ENCODE measurements around the gene CD177. TPM values are rescaled to one million over a fixed set of nuclear protein-coding genes. Genes with fewer than 3 reads are reported as not detected.
"Not testable (repeated sequence)": the region's sequence is repeated elsewhere in the genome, so short reads cannot be mapped to it uniquely, and the experiment has no call there.

The CD177 gene
- total and polyA plus RNA-seq, 2 donors = 0.80 to 0.99 TPM

DNA sequence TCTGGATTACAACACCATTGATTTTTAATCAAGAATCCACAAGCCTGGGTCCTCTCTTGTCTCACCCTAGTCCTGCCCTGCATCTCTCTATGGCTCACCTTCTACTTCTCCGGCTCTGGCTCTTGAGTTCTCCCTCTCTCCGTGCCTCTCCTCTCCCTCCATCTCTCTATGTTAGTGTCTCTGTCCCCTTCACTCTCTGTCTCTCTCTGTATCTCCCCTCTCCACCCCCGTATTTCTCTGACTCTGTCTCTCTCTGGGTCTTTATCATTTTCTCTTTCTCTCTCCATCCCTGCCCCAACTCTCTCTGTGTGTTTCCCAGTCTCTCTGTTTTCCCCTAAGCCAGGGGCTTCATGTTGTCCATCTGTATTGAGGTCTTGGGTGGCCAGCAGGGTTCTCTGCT lies 12.4 kb upstream of the CD177 start:
- not testable (repeated sequence) for H3K4me3 ChIP-seq (ENCODE audit: low read length in 2 of 2); H3K36me3 ChIP-seq (ENCODE audit: control insufficient read depth in 2 of 2, insufficient read depth in 2 of 2, low read length in 1 of 2); H3K9me3 ChIP-seq (ENCODE audit: control insufficient read depth in 2 of 2, insufficient read depth in 1 of 2, low read length in 1 of 2); H3K27ac ChIP-seq (ENCODE audit: low read depth in 1 of 2, low read length in 1 of 2); DNase-seq (ENCODE audit: low read depth in 6 of 9, low spot score in 9 of 9); H3K4me1 ChIP-seq (ENCODE audit: control insufficient read depth in 2 of 2, insufficient read depth in 2 of 2, low read length in 2 of 2); H3K27me3 ChIP-seq (ENCODE audit: control insufficient read depth in 2 of 2, insufficient read depth in 1 of 2, low read length in 1 of 2)
- WGBS = 95% methylated on average over 3 of the region's 3 CpGs

DNA sequence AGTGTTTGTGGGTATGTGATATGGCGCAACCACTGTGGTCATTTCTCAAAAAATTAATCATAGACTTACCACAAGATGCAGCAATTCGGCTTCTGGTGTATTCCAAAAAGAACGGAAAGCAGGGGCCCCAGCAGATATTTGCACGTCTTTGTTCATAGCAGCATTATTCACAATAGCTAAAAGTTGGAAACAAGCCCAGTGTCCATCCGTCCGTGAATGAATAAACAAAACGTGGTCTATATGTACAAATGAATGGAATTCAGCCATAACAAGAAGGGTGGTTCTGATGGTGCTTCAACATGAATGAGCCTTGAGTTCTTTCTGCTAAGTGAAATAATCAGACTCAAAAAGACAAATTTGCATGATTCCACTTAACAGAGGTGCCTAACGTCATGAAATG lies 11.4 kb upstream of the CD177 start:
- H3K36me3 ChIP-seq (ENCODE audit: control insufficient read depth in 2 of 2, insufficient read depth in 2 of 2, low read length in 1 of 2); H3K4me1 ChIP-seq (ENCODE audit: control insufficient read depth in 2 of 2, insufficient read depth in 2 of 2, low read length in 2 of 2); H3K27me3 ChIP-seq (ENCODE audit: control insufficient read depth in 2 of 2, insufficient read depth in 1 of 2, low read length in 1 of 2); DNase-seq (ENCODE audit: low read depth in 6 of 9, low spot score in 9 of 9); H3K4me3 ChIP-seq (ENCODE audit: low read length in 2 of 2); H3K27ac ChIP-seq (ENCODE audit: low read depth in 1 of 2, low read length in 1 of 2); H3K9me3 ChIP-seq (ENCODE audit: control insufficient read depth in 2 of 2, insufficient read depth in 1 of 2, low read length in 1 of 2): not testable (repeated sequence)
- 90% methylated on average over 8 of the region's 8 CpGs for WGBS

DNA sequence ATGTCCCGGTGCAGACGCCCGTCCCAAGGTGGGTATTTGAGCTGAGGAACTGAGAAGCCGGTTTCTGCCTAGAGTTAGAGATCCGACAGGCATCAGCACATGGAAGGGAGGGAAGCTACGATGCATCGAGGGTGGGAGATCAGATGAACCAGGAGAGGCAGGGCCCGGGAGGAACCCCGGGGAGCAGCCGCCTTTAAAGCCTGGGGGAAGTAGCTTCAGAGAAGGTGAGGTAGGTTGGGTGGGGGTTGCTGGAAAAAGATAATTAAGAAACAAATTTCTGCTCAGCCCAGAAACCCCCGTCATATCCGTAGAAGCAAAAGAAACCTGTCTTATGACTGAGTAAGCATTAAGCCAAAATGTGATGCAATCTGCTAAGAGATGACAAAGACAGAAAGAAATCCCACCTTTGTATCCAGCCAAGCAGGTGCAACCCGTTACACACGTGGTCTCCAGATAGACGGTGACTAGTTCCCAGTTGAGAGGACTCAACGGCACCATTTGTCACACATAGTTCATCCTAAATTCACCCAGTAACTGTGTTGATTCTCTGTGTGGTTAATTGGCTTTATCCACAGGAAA lies 9.1 kb upstream of the CD177 start:
- H3K4me1 ChIP-seq (ENCODE audit: control insufficient read depth in 2 of 2, insufficient read depth in 2 of 2, low read length in 2 of 2); H3K27ac ChIP-seq (ENCODE audit: low read depth in 1 of 2, low read length in 1 of 2); DNase-seq (ENCODE audit: low read depth in 6 of 9, low spot score in 9 of 9); H3K4me3 ChIP-seq (ENCODE audit: low read length in 2 of 2); H3K27me3 ChIP-seq (ENCODE audit: control insufficient read depth in 2 of 2, insufficient read depth in 1 of 2, low read length in 1 of 2); H3K36me3 ChIP-seq (ENCODE audit: control insufficient read depth in 2 of 2, insufficient read depth in 2 of 2, low read length in 1 of 2); H3K9me3 ChIP-seq (ENCODE audit: control insufficient read depth in 2 of 2, insufficient read depth in 1 of 2, low read length in 1 of 2): not testable (repeated sequence)
- WGBS = 86% methylated on average over 16 of the region's 16 CpGs

- H3K4me3 ChIP-seq (ENCODE audit: low read length in 2 of 2); H3K36me3 ChIP-seq (ENCODE audit: control insufficient read depth in 2 of 2, insufficient read depth in 2 of 2, low read length in 1 of 2); H3K27ac ChIP-seq (ENCODE audit: low read depth in 1 of 2, low read length in 1 of 2); DNase-seq (ENCODE audit: low read depth in 6 of 9, low spot score in 9 of 9); H3K4me1 ChIP-seq (ENCODE audit: control insufficient read depth in 2 of 2, insufficient read depth in 2 of 2, low read length in 2 of 2); H3K9me3 ChIP-seq (ENCODE audit: control insufficient read depth in 2 of 2, insufficient read depth in 1 of 2, low read length in 1 of 2): not testable (repeated sequence)
- WGBS = 95% methylated on average over 8 of the region's 8 CpGs
- peaks cover 0 to 17% of the 10 kb centered on the region in 2 donors for H3K27me3 ChIP-seq (ENCODE audit: control insufficient read depth in 2 of 2, insufficient read depth in 1 of 2, low read length in 1 of 2)
These were observed 3.7 kb upstream of the CD177 start for GRCh38 chr19:43349813-43350212.

- H3K27ac ChIP-seq (ENCODE audit: low read depth in 1 of 2, low read length in 1 of 2) = no peak overlapping the region
- 51% methylated on average over 7 of the region's 7 CpGs for WGBS
- no peak for DNase-seq (ENCODE audit: low read depth in 6 of 9, low spot score in 9 of 9)
- H3K9me3 ChIP-seq (ENCODE audit: control insufficient read depth in 2 of 2, insufficient read depth in 1 of 2, low read length in 1 of 2) = no peaks in the 10 kb centered on the region
- H3K27me3 ChIP-seq (ENCODE audit: control insufficient read depth in 2 of 2, insufficient read depth in 1 of 2, low read length in 1 of 2) = peaks cover 0 to 17% of the 10 kb centered on the region in 2 donors
- H3K4me3 ChIP-seq (ENCODE audit: low read length in 2 of 2) = no peak overlapping the region
- H3K36me3 ChIP-seq (ENCODE audit: control insufficient read depth in 2 of 2, insufficient read depth in 2 of 2, low read length in 1 of 2) = no peaks in the 10 kb centered on the region
- H3K4me1 ChIP-seq (ENCODE audit: control insufficient read depth in 2 of 2, insufficient read depth in 2 of 2, low read length in 2 of 2) = no peaks in the 10 kb centered on the region
These were observed 1.3 kb upstream of the CD177 start for GRCh38 chr19:43351998-43352746.

DNA sequence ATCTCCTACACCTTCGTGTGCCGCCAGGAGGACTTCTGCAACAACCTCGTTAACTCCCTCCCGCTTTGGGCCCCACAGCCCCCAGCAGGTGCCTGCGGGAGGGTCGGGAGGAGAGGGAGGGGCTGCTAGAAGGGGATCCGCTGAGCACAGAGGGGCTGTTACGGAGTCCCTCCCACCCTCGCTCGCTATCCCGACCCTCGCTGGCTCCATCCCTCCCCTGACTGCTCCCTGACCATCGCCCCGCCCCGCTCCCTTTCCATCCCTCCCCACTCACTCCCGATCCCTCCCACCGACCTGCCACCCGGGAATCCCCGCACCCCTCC lies 780 bp downstream of the CD177 start:
- no peaks in the 10 kb centered on the region for H3K9me3 ChIP-seq (ENCODE audit: control insufficient read depth in 2 of 2, insufficient read depth in 1 of 2, low read length in 1 of 2)
- H3K4me1 ChIP-seq (ENCODE audit: control insufficient read depth in 2 of 2, insufficient read depth in 2 of 2, low read length in 2 of 2) = no peaks in the 10 kb centered on the region
- WGBS = 27% methylated on average over 19 of the region's 19 CpGs
- DNase-seq (ENCODE audit: low read depth in 6 of 9, low spot score in 9 of 9) = no peak
- H3K27me3 ChIP-seq (ENCODE audit: control insufficient read depth in 2 of 2, insufficient read depth in 1 of 2, low read length in 1 of 2) = peaks cover 0 to 17% of the 10 kb centered on the region in 2 donors
- H3K27ac ChIP-seq (ENCODE audit: low read depth in 1 of 2, low read length in 1 of 2) = no peak overlapping the region
- H3K36me3 ChIP-seq (ENCODE audit: control insufficient read depth in 2 of 2, insufficient read depth in 2 of 2, low read length in 1 of 2) = no peaks in the 10 kb centered on the region
- H3K4me3 ChIP-seq (ENCODE audit: low read length in 2 of 2) = no peak overlapping the region

DNA sequence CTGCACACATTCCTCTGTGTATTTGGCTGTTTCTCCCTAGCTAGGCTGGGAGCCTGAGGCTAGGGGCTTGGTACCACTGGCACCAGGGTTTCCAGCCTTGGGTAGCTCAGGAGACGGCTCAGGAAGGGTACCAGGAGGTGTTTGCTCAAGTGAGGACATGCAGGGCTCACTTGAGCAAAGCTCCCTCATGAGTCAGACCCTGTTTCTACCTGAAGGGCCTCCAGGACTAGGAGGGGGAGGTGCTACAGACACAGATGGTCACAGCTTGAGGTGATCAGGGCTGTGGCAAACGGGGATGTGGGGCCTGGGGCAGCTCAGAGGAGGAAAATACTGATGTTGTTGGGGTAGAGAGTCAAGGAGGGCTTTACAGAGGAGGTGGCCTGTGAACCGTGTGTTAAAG lies 3.3 kb downstream of the CD177 start:
- H3K4me1 ChIP-seq (ENCODE audit: control insufficient read depth in 2 of 2, insufficient read depth in 2 of 2, low read length in 2 of 2); H3K27ac ChIP-seq (ENCODE audit: low read depth in 1 of 2, low read length in 1 of 2); H3K9me3 ChIP-seq (ENCODE audit: control insufficient read depth in 2 of 2, insufficient read depth in 1 of 2, low read length in 1 of 2); H3K4me3 ChIP-seq (ENCODE audit: low read length in 2 of 2); H3K36me3 ChIP-seq (ENCODE audit: control insufficient read depth in 2 of 2, insufficient read depth in 2 of 2, low read length in 1 of 2); DNase-seq (ENCODE audit: low read depth in 6 of 9, low spot score in 9 of 9): not testable (repeated sequence)
- WGBS = no CpG with 5 or more reads among the region's 3 CpGs
- peaks cover 0 to 17% of the 10 kb centered on the region in 2 donors for H3K27me3 ChIP-seq (ENCODE audit: control insufficient read depth in 2 of 2, insufficient read depth in 1 of 2, low read length in 1 of 2)

- Histone ChIP-seq H3K4me1 (ENCODE audit: control insufficient read depth in 2 of 2, insufficient read depth in 2 of 2, low read length in 2 of 2) (no peaks in the 10 kb centered on the region), H3K27ac (ENCODE audit: low read depth in 1 of 2, low read length in 1 of 2) (no peak overlapping the region), H3K9me3 (ENCODE audit: control insufficient read depth in 2 of 2, insufficient read depth in 1 of 2, low read length in 1 of 2) (no peaks in the 10 kb centered on the region), H3K27me3 (ENCODE audit: control insufficient read depth in 2 of 2, insufficient read depth in 1 of 2, low read length in 1 of 2) (no peaks in the 10 kb centered on the region), H3K4me3 (ENCODE audit: low read length in 2 of 2) (no peak overlapping the region), H3K36me3 (ENCODE audit: control insufficient read depth in 2 of 2, insufficient read depth in 2 of 2, low read length in 1 of 2) (no peaks in the 10 kb centered on the region)
- WGBS = 92% methylated on average over 8 of the region's 8 CpGs
- DNase-seq (ENCODE audit: low read depth in 6 of 9, low spot score in 9 of 9) = no peak
These were observed 8.7 kb downstream of the CD177 start for GRCh38 chr19:43362179-43362578.

DNA sequence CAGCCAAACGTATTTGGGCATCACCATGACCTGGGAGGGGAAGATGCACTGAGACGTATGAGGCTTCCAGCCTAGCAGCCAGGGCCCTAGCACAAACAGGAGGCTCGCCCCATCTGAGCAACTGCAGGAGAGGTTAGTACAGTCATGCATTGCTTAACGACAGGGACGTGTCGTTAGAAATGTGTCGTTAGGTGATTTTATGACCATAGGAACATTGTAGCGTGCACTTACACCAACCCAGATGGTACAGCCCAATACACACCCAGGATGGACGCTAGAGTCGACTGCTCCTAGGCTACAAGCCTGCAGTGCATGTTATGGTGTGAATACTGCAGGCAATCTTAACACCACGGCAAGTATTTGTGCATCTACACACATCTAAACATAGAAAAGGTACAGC lies 9.3 kb downstream of the CD177 start:
- Histone ChIP-seq H3K27me3 (ENCODE audit: control insufficient read depth in 2 of 2, insufficient read depth in 1 of 2, low read length in 1 of 2) (no peaks in the 10 kb centered on the region), H3K36me3 (ENCODE audit: control insufficient read depth in 2 of 2, insufficient read depth in 2 of 2, low read length in 1 of 2) (no peaks in the 10 kb centered on the region), H3K9me3 (ENCODE audit: control insufficient read depth in 2 of 2, insufficient read depth in 1 of 2, low read length in 1 of 2) (no peaks in the 10 kb centered on the region), H3K4me3 (ENCODE audit: low read length in 2 of 2) (no peak overlapping the region), H3K4me1 (ENCODE audit: control insufficient read depth in 2 of 2, insufficient read depth in 2 of 2, low read length in 2 of 2) (no peaks in the 10 kb centered on the region), H3K27ac (ENCODE audit: low read depth in 1 of 2, low read length in 1 of 2) (no peak overlapping the region)
- no peak for DNase-seq (ENCODE audit: low read depth in 6 of 9, low spot score in 9 of 9)
- 93% methylated on average over 11 of the region's 11 CpGs for WGBS
